Measurements from ENCODE around the gene MKRN2OS.

- TF ChIP-seq REST (IDR thresholded peaks at IDR 0.05; ENCODE audit: insufficient read depth in 1 of 2, low read depth in 2 of 2, low read length in 2 of 2) (no peak), POLR2AphosphoS5 (IDR thresholded peaks at IDR 0.05; ENCODE audit: low read depth, low read length) (no peak), SIN3A (IDR thresholded peaks at IDR 0.05; ENCODE audit: borderline replicate concordance, insufficient read depth, low read length) (no peak), TAF1 (IDR thresholded peaks at IDR 0.05; ENCODE audit: borderline replicate concordance, insufficient read depth, low read length) (no peak), FOXP2 (optimal IDR thresholded peaks at IDR 0.05; ENCODE audit: borderline replicate concordance, extremely low read depth, extremely low read length, insufficient read depth) (no peak)
Measured at GRCh38 chr3:12499474-12499873, 45.8 kb downstream of the MKRN2OS start.

Measured in PFSK-1 (cell line).